Measurements from ENCODE around the gene IL2RG.

GRCh38 chrX:71068044-71068918 lies 43.1 kb downstream of the IL2RG start, which contains the start of gene SNX12:
- TF ChIP-seq, protein P1, sequence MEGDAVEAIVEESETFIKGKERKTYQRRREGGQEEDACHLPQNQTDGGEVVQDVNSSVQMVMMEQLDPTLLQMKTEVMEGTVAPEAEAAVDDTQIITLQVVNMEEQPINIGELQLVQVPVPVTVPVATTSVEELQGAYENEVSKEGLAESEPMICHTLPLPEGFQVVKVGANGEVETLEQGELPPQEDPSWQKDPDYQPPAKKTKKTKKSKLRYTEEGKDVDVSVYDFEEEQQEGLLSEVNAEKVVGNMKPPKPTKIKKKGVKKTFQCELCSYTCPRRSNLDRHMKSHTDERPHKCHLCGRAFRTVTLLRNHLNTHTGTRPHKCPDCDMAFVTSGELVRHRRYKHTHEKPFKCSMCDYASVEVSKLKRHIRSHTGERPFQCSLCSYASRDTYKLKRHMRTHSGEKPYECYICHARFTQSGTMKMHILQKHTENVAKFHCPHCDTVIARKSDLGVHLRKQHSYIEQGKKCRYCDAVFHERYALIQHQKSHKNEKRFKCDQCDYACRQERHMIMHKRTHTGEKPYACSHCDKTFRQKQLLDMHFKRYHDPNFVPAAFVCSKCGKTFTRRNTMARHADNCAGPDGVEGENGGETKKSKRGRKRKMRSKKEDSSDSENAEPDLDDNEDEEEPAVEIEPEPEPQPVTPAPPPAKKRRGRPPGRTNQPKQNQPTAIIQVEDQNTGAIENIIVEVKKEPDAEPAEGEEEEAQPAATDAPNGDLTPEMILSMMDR (conservative IDR thresholded peaks at IDR 0.05; ENCODE audit: low read depth, low read length), result no peak
- TF ChIP-seq EZH2 (IDR thresholded peaks at IDR 0.05; ENCODE audit: borderline replicate concordance, low read depth, low read length, poor library complexity, severe bottlenecking), result no peak
